OCI-LY1 (cell line): ENCODE results near the gene IQCF5.

Experiments used
- H2AFZ ChIP-seq: fragments of 200-600 bp; sonication (generic), shearing (Covaris generic); 2 replicates; pipeline ENCODE4 v1.6.0; 2014; ENCODE audit warnings: antibody characterized with exemption, mild to moderate bottlenecking, low read length
- H3F3A ChIP-seq: fragments of 200-600 bp; sonication (generic), shearing (Covaris generic); 2 replicates; pipeline ENCODE4 v1.6.0; 2014; ENCODE audit warnings: mild to moderate bottlenecking, antibody characterized with exemption, low read length, moderate library complexity; ENCODE audit not compliant: insufficient read depth
- H3K27ac ChIP-seq: fragments of 200-600 bp; sonication (generic); 2 replicates; pipeline ENCODE4 v1.5.1; 2014; ENCODE audit warnings: low read length, mixed run types, mild to moderate bottlenecking, low read depth; ENCODE audit not compliant: poor library complexity, severe bottlenecking
- H3K27me3 ChIP-seq: fragments of 200-600 bp; sonication (generic); 2 replicates; pipeline ENCODE4 v1.6.0; 2014; ENCODE audit warnings: antibody characterized with exemption, mild to moderate bottlenecking, low read length, moderate library complexity; ENCODE audit not compliant: insufficient read depth
- H3K36me3 ChIP-seq: fragments of 200-600 bp; sonication (generic); 2 replicates; pipeline ENCODE4 v1.6.1; 2014; ENCODE audit warnings: mild to moderate bottlenecking, antibody characterized with exemption, low read length, moderate library complexity, mixed read lengths; ENCODE audit not compliant: insufficient read depth
- H3K4me1 ChIP-seq: fragments of 200-600 bp; sonication (generic); 2 replicates; pipeline ENCODE4 v1.5.1; 2014; ENCODE audit warnings: mild to moderate bottlenecking, low read length, moderate library complexity; ENCODE audit not compliant: insufficient read depth, severe bottlenecking
- H3K4me2 ChIP-seq: fragments of 200-600 bp; sonication (generic), shearing (Covaris generic); 2 replicates; pipeline ENCODE4 v1.6.1; 2014; ENCODE audit warnings: low read length
- H3K4me3 ChIP-seq: fragments of 200-600 bp; sonication (generic); 2 replicates; pipeline ENCODE4 v1.5.1; 2014; ENCODE audit warnings: low read length, low read depth, mild to moderate bottlenecking, mixed read lengths; ENCODE audit not compliant: poor library complexity, severe bottlenecking
- H3K79me2 ChIP-seq: fragments of 200-600 bp; shearing (Covaris generic); 2 replicates; pipeline ENCODE4 v1.6.1; 2016; ENCODE audit warnings: mixed run types, low read length, mixed read lengths; ENCODE audit not compliant: insufficient read depth
- H3K9ac ChIP-seq: fragments of 200-600 bp; sonication (generic), shearing (Covaris generic); 2 replicates; pipeline ENCODE4 v1.6.1; 2014; ENCODE audit warnings: mild to moderate bottlenecking, low read length, mixed read lengths
- H3K9me2 ChIP-seq: fragments of 200-600 bp; sonication (generic), shearing (Covaris generic); 2 replicates; pipeline ENCODE4 v1.6.1; 2014; ENCODE audit warnings: low read depth, mild to moderate bottlenecking, low read length, mixed read lengths
- H3K9me3 ChIP-seq: fragments of 200-600 bp; shearing (Covaris generic); 2 replicates; pipeline ENCODE4 v1.6.1; 2014; ENCODE audit warnings: low read length, mixed read lengths
- H4K20me1 ChIP-seq: fragments of 200-600 bp; sonication (generic), shearing (Covaris generic); 2 replicates; pipeline ENCODE4 v1.6.0; 2016; ENCODE audit warnings: mild to moderate bottlenecking, low read length; ENCODE audit not compliant: insufficient read depth
- EZH2 ChIP-seq: fragments of 200-600 bp; sonication (generic), shearing (Covaris generic); IDR thresholded peaks from 2 replicates; pipeline ENCODE4 v1.8.0; 2017; ENCODE audit warnings: borderline replicate concordance, mixed run types, mild to moderate bottlenecking, antibody characterized with exemption, low read length, moderate library complexity, mixed read lengths
- TF ChIP-seq, protein P1 (sequence below): fragments of 200-600 bp; sonication (generic), shearing (Covaris generic); IDR thresholded peaks from 2 replicates; pipeline ENCODE4 v1.5.1; 2017; ENCODE audit warnings: mild to moderate bottlenecking, antibody characterized with exemption, low read length, moderate library complexity, mixed read lengths

IQCF5 gene

DNA sequence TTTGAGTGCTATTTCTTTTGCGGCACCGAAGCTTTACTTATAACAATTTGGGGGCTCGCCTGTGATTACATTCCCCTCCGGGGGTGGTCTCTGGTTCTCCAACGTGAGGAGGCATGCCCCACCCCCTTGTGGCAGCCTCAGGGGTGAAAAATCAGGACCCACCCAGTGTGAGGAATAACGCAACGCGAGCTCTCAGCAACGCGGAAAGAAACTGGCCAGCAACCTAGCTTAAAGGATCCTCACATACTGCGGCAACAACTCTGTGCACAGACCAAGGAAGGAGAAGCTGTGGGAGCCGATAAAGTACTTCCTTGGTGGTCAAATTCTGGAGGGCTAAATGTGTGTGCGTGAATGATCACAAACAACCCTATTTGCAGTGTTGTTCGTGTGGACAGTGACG is 22.0 kb upstream of the IQCF5 start:
- Histone ChIP-seq H3K27ac (no peak overlapping the region), H3K9me2 (no peaks in the 10 kb centered on the region), H3K4me3 (no peak overlapping the region), H3K27me3 (0 out of 2 replicates have a peak, but pooled peaks cover 3% of the 10 kb centered on the region), H3K36me3 (no peaks in the 10 kb centered on the region), H3K79me2 (no peaks in the 10 kb centered on the region), H3K9ac (no peak overlapping the region), H3K9me3 (no peaks in the 10 kb centered on the region), H3F3A (no peaks in the 10 kb centered on the region), H3K4me2 (no peak overlapping the region), H4K20me1 (no peaks in the 10 kb centered on the region), H2AFZ (no peak overlapping the region), H3K4me1 (no peaks in the 10 kb centered on the region)
- TF ChIP-seq, protein P1, sequence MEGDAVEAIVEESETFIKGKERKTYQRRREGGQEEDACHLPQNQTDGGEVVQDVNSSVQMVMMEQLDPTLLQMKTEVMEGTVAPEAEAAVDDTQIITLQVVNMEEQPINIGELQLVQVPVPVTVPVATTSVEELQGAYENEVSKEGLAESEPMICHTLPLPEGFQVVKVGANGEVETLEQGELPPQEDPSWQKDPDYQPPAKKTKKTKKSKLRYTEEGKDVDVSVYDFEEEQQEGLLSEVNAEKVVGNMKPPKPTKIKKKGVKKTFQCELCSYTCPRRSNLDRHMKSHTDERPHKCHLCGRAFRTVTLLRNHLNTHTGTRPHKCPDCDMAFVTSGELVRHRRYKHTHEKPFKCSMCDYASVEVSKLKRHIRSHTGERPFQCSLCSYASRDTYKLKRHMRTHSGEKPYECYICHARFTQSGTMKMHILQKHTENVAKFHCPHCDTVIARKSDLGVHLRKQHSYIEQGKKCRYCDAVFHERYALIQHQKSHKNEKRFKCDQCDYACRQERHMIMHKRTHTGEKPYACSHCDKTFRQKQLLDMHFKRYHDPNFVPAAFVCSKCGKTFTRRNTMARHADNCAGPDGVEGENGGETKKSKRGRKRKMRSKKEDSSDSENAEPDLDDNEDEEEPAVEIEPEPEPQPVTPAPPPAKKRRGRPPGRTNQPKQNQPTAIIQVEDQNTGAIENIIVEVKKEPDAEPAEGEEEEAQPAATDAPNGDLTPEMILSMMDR, result no peak
- no peak for TF ChIP-seq EZH2

DNA sequence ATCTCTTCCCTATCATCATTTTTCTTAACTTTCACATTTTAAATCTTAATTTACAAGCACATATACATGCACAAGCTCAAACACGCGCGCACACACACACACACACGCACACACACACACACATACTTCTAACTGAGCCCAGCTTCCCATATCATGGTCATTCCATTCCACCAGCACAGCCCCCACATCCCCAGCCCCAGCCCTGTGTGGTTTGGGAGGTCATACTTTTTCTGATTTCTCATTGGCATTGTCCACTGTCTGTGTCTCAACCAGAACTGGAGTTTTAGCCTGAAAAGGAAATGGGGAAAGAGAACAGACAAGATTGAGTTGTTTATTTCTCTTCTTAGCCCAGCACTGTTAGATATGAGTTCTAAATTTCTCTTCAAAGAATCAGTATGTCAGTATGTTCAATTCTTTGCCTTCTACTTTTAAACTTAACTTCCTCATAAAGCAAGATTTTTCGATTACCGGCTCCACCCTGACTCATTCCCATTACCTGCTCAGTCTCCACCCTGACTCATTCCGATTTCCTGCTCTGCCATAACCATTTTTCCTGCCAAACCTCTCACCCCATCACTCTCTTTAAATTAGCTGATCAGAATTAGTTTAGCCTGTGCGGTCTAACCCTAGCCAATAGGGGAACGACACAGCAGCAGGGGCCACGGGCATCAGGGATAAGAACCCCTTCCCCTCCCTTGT is 21.4 kb upstream of the IQCF5 start:
- TF ChIP-seq, protein P1, result no peak
- TF ChIP-seq EZH2, result no peak

DNA sequence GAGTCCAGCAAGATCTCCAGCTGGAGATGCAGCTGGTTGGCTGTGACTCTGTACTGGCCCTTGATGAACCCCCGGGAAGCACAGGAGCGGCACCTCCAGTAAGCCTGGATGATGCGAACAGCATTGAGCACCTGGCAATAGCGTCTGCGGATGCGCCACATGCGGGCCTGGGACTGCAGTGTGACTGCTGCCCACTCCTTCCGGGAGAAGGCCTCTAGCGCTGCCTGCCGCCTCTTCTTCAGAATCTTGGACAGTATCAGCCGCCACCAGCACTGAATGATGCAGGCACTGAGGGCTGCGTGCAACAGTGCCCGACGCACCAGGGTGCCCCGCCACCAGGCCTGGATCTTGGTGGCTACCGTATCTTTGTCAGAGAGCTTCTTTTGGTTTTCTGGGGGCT is 19.5 kb upstream of the IQCF5 start:
- no peaks in the 10 kb centered on the region for H3K36me3 ChIP-seq
- H3F3A ChIP-seq, result no peaks in the 10 kb centered on the region
- no peak overlapping the region for H2AFZ ChIP-seq
- H3K9ac ChIP-seq, result no peak overlapping the region
- no peaks in the 10 kb centered on the region for H3K79me2 ChIP-seq
- H4K20me1 ChIP-seq, result no peaks in the 10 kb centered on the region
- no peak overlapping the region for H3K4me2 ChIP-seq
- H3K9me3 ChIP-seq, result no peaks in the 10 kb centered on the region
- TF ChIP-seq, protein P1, result no peak
- no peak for TF ChIP-seq EZH2
- no peaks in the 10 kb centered on the region for H3K4me1 ChIP-seq
- H3K9me2 ChIP-seq, result no peaks in the 10 kb centered on the region
- no peak overlapping the region for H3K4me3 ChIP-seq
- H3K27me3 ChIP-seq, result 0 out of 2 replicates have a peak, but pooled peaks cover 3% of the 10 kb centered on the region
- no peak overlapping the region for H3K27ac ChIP-seq

More for the DNA sequence above, 21.4 kb upstream of the IQCF5 start:
- Histone ChIP-seq H3K27ac (no peak overlapping the region), H3K4me2 (no peak overlapping the region), H3K79me2 (no peaks in the 10 kb centered on the region), H3K27me3 (0 out of 2 replicates have a peak, but pooled peaks cover 3% of the 10 kb centered on the region), H4K20me1 (no peaks in the 10 kb centered on the region), H3K9me2 (no peaks in the 10 kb centered on the region), H3K4me3 (no peak overlapping the region), H3K4me1 (no peaks in the 10 kb centered on the region), H3K9me3 (no peaks in the 10 kb centered on the region), H3K9ac (no peak overlapping the region), H3F3A (no peaks in the 10 kb centered on the region), H2AFZ (no peak overlapping the region), H3K36me3 (no peaks in the 10 kb centered on the region)
